K562 (cell line): ENCODE measurements around the gene UQCR11. TPM values are rescaled to one million over a fixed set of nuclear protein-coding genes. Genes with fewer than 3 reads are reported as not detected.

Experiments
- CBFA2T3 ChIP-seq: fragments of 450-650 bp; IDR thresholded peaks from 2 replicates; pipeline ENCODE4 v1.6.1; 2017
- EHMT2 ChIP-seq: fragments of 450-650 bp; IDR thresholded peaks from 2 replicates; pipeline ENCODE4 v1.6.1; 2018; ENCODE audit warnings: antibody characterized with exemption
- FUS ChIP-seq: fragments of 200-400 bp; formaldehyde crosslinking; optimal IDR thresholded peaks from 2 replicates; pipeline ENCODE3; 2017; ENCODE audit warnings: low read depth, low read length
- HNRNPK ChIP-seq: fragments of 200-400 bp; formaldehyde crosslinking; IDR thresholded peaks from one replicate; pipeline ENCODE4 v1.6.1; 2018; ENCODE audit warnings: mild to moderate bottlenecking, low read depth, low read length; ENCODE audit not compliant: poor library complexity, severe bottlenecking
- HNRNPL ChIP-seq: fragments of 200-400 bp; formaldehyde crosslinking; IDR thresholded peaks from 2 replicates; pipeline ENCODE4 v1.6.1; 2017; ENCODE audit warnings: low read depth, mild to moderate bottlenecking, low read length
- HNRNPUL1 ChIP-seq: fragments of 200-400 bp; formaldehyde crosslinking; IDR thresholded peaks from 2 replicates; pipeline ENCODE4 v1.6.1; 2017; ENCODE audit warnings: low read length
- MTA2 ChIP-seq: fragments of 450-650 bp; IDR thresholded peaks from 2 replicates; pipeline ENCODE4 v1.6.1; 2016; ENCODE audit warnings: low read depth
- NR2C2 ChIP-seq, 2 experiments: fragments of 200-800 bp in 1 of 2; sonication (Bioruptor generic) in 1 of 2; sonication (generic) in 1 of 2; formaldehyde crosslinking in 1 of 2; IDR thresholded peaks; 2 replicates each; pipeline versions ENCODE4 v1.6.1 to v1.8.0; 2016 to 2022; ENCODE audit warnings: mild to moderate bottlenecking in 1 of 2, missing compliant biosample characterization in 1 of 2, missing genetic modification characterization in 1 of 2, missing genetic modification reagents in 1 of 2
- PTBP1 ChIP-seq: fragments of 200-400 bp; formaldehyde crosslinking; IDR thresholded peaks from 2 replicates; pipeline ENCODE4 v1.6.1; 2017; ENCODE audit warnings: low read depth, low read length
- SMARCB1 ChIP-seq: IDR thresholded peaks from 2 replicates; pipeline ENCODE4 v1.6.1; 2011; ENCODE audit warnings: improper control_type of control experiment, low read depth; ENCODE audit not compliant: insufficient read length
- SRSF1 ChIP-seq: fragments of 200-400 bp; formaldehyde crosslinking; IDR thresholded peaks from 2 replicates; pipeline ENCODE4 v1.6.1; 2017; ENCODE audit warnings: mild to moderate bottlenecking, low read depth, low read length, moderate library complexity
- SRSF9 ChIP-seq: fragments of 200-400 bp; formaldehyde crosslinking; IDR thresholded peaks from 2 replicates; pipeline ENCODE4 v1.6.1; 2017; ENCODE audit warnings: low read depth, low read length, borderline replicate concordance
- ZNF696 ChIP-seq: fragments of 250-450 bp; sonication (Bioruptor Pico); conservative IDR thresholded peaks from 2 replicates; pipeline ENCODE4 v1.4.0; 2020; ENCODE audit warnings: mild to moderate bottlenecking, moderate library complexity
- ZNF699 ChIP-seq: fragments of 250-450 bp; sonication (Bioruptor Pico); IDR thresholded peaks from 2 replicates; pipeline ENCODE4 v1.8.0; 2021; ENCODE audit warnings: mild to moderate bottlenecking, moderate library complexity; ENCODE audit not compliant: insufficient replicate concordance
- ZNF75A ChIP-seq: fragments of 450-650 bp; formaldehyde crosslinking; IDR thresholded peaks from 2 replicates; pipeline ENCODE4 v1.4.0; 2020; ENCODE audit warnings: mild to moderate bottlenecking
- polyA plus RNA-seq, 8 experiments: library from polyadenylated mRNA; depleted of rRNA in 4 of 8; stranded (reverse) in 5 of 8; unstranded in 3 of 8; fragments of >200 nt; fragmentation: Nextera tagmentation in 2 of 8; fragmentation: Illumina TruSeq in 1 of 8; extraction: Ambion mirVana in 2 of 8; extraction: Trizol in 1 of 8; gene quantifications; 2 replicates each; pipeline versions ENCODE4 v1.2.1 to v1.2.3, GENCODE V29; 2011 to 2014; ENCODE audit warnings: inconsistent platforms in 1 of 8, missing spikeins in 1 of 8
- total RNA-seq, 7 experiments: library from RNA; depleted of rRNA in 6 of 7; stranded (reverse); fragments of >200 nt in 6 of 7; fragmentation: Illumina TruSeq in 2 of 7; extraction: Trizol in 2 of 7; gene quantifications; 2 replicates each; pipeline versions ENCODE4 v1.2.1 to v1.2.3, GENCODE V29; 2011 to 2021; ENCODE audit warnings: low replicate concordance in 1 of 7
- TF ChIP-seq, protein P1 (sequence below): fragments of 450-650 bp; IDR thresholded peaks from 2 replicates; pipeline ENCODE4 v1.7.1; 2018; ENCODE audit warnings: mild to moderate bottlenecking, low read depth; ENCODE audit not compliant: partially characterized antibody
- TF ChIP-seq, protein P2 (sequence below): fragments of 450-650 bp; IDR thresholded peaks from 2 replicates; pipeline ENCODE4 v1.6.1; 2016; ENCODE audit warnings: antibody characterized with exemption
- TF ChIP-seq, protein P3 (sequence below): sonication (generic); formaldehyde crosslinking; IDR thresholded peaks from 2 replicates; pipeline ENCODE4 v1.8.1; 2022; ENCODE audit warnings: missing genetic modification reagents
- TF ChIP-seq, protein P4 (sequence below): fragments of 250-450 bp; sonication (Bioruptor Pico); IDR thresholded peaks from 2 replicates; pipeline ENCODE4 v1.4.0; 2020; ENCODE audit warnings: mild to moderate bottlenecking, moderate library complexity, borderline replicate concordance

The UQCR11 gene
- total and polyA plus RNA-seq, 9 of the 15 experiments (the other 6 are each of a cell fraction or from before 2014, with no cell fraction given): 57.6 to 394 (median 259) TPM

DNA sequence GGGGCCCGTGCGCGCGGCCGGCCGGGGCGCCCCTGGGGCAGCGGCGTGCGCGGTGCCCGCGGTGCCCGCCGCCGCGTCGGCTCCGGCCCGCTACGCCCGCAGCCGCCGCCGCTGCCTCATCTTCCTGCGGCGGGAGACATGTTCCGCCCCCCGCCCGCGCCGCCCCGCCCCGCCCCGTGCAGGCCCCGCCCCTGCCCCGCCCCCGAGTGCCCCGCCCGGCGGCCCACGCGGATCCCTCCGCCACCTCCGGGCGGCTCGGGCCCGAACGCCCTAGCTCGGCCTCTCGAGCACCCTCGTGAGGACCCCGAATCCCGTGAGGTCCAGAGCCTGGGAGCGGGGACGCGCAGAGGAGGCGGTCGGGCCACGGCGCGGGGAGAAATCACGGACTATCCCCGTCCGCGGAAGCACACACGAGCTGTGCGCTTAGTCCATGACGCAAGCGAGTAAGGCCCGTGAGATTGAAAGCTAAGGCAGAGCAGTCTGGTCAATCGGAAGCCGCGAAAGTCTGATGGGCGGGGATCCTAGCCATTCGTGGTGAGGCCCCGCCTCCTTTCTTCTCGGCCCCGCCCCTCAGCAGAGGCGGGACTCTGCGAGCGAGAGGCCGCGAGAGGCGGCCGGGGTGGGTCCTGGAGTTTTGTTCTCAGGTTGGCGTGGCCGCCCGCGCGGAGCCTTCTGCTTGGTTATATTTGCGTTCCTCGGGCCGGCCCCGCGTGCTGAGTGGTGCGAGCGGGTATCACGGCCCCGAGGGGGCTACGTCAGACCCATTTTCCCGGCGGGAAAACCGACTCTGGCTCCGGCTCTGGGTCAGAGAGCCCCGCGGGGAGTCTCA, 47.4 kb upstream of the UQCR11 start, which contains the start of gene TCF3 (continued):
- TF ChIP-seq, protein P1, sequence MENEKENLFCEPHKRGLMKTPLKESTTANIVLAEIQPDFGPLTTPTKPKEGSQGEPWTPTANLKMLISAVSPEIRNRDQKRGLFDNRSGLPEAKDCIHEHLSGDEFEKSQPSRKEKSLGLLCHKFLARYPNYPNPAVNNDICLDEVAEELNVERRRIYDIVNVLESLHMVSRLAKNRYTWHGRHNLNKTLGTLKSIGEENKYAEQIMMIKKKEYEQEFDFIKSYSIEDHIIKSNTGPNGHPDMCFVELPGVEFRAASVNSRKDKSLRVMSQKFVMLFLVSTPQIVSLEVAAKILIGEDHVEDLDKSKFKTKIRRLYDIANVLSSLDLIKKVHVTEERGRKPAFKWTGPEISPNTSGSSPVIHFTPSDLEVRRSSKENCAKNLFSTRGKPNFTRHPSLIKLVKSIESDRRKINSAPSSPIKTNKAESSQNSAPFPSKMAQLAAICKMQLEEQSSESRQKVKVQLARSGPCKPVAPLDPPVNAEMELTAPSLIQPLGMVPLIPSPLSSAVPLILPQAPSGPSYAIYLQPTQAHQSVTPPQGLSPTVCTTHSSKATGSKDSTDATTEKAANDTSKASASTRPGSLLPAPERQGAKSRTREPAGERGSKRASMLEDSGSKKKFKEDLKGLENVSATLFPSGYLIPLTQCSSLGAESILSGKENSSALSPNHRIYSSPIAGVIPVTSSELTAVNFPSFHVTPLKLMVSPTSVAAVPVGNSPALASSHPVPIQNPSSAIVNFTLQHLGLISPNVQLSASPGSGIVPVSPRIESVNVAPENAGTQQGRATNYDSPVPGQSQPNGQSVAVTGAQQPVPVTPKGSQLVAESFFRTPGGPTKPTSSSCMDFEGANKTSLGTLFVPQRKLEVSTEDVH: no peak
- TF ChIP-seq HNRNPUL1 (no peak), FUS (no peak), SMARCB1 (no peak), PTBP1 (0 out of 2 replicates have a peak, but pooled peaks have one; percentile 12), NR2C2 (CRISPR knock-in tag; IDR thresholded peaks at IDR 0.05) (no peak), NR2C2 (tag; IDR thresholded peaks at IDR 0.05) (peak; percentile 32; the same call in 1 of the 2 replicates), ZNF75A (CRISPR knock-in tag) (no peak), MTA2 (no peak), ZNF696 (CRISPR knock-in tag) (no peak), SRSF9 (no peak), SRSF1 (peak; percentile 90; the same call in 1 of the 2 replicates), ZNF699 (CRISPR knock-in tag) (no peak), EHMT2 (no peak), HNRNPL (0 out of 2 replicates have a peak, but pooled peaks have one; percentile 59), CBFA2T3 (no peak; the same call in 1 of the 2 replicates), HNRNPK (no peak)
- TF ChIP-seq, protein P2, sequence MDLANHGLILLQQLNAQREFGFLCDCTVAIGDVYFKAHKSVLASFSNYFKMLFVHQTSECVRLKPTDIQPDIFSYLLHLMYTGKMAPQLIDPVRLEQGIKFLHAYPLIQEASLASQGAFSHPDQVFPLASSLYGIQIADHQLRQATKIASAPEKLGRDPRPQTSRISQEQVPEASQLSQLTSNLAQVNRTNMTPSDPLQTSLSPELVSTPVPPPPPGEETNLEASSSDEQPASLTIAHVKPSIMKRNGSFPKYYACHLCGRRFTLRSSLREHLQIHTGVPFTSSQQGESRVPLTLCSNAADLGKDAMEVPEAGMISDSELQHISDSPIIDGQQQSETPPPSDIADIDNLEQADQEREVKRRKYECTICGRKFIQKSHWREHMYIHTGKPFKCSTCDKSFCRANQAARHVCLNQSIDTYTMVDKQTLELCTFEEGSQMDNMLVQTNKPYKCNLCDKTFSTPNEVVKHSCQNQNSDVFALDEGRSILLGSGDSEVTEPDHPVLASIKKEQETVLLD: peak; percentile 23
- TF ChIP-seq, protein P3, sequence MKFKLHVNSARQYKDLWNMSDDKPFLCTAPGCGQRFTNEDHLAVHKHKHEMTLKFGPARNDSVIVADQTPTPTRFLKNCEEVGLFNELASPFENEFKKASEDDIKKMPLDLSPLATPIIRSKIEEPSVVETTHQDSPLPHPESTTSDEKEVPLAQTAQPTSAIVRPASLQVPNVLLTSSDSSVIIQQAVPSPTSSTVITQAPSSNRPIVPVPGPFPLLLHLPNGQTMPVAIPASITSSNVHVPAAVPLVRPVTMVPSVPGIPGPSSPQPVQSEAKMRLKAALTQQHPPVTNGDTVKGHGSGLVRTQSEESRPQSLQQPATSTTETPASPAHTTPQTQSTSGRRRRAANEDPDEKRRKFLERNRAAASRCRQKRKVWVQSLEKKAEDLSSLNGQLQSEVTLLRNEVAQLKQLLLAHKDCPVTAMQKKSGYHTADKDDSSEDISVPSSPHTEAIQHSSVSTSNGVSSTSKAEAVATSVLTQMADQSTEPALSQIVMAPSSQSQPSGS (CRISPR knock-in tag): peak; percentile 96
- TF ChIP-seq, protein P4, sequence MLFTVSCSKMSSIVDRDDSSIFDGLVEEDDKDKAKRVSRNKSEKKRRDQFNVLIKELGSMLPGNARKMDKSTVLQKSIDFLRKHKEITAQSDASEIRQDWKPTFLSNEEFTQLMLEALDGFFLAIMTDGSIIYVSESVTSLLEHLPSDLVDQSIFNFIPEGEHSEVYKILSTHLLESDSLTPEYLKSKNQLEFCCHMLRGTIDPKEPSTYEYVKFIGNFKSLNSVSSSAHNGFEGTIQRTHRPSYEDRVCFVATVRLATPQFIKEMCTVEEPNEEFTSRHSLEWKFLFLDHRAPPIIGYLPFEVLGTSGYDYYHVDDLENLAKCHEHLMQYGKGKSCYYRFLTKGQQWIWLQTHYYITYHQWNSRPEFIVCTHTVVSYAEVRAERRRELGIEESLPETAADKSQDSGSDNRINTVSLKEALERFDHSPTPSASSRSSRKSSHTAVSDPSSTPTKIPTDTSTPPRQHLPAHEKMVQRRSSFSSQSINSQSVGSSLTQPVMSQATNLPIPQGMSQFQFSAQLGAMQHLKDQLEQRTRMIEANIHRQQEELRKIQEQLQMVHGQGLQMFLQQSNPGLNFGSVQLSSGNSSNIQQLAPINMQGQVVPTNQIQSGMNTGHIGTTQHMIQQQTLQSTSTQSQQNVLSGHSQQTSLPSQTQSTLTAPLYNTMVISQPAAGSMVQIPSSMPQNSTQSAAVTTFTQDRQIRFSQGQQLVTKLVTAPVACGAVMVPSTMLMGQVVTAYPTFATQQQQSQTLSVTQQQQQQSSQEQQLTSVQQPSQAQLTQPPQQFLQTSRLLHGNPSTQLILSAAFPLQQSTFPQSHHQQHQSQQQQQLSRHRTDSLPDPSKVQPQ (CRISPR knock-in tag): no peak
